Fibroblast of gingiva (primary cell): Measurements from ENCODE around the gene RUNDC3A.

Experiments
- DNase-seq: peaks from one replicate; pipeline ENCODE4 v3.0.0-alpha.2; 2011; ENCODE audit warnings: low read depth

The RUNDC3A gene

DNA sequence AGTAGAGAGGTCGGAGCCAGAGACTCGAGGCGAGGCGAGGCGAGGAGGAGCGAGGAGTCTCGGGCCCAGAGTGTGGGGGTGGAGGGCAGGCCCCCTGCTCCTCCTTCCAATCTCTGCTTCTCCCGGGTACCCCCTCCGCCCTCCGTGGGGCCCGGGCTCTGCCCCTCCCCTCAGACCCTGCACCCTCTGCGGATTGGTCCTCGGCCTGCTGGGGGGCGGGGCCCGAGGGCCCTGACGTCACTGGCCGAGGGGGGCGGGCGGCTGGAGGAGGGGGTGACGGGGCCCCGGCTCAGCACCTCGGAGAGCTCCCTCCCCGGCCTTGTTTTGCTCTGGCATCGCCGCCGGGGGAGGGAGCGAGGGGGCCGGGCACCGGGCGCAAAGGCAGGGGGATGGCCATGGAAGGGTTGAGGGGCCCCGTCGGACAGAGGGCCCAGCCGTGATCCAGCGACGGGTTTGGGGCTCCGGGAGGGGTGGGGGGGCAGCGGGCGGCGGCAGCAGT lies at the start of gene RUNDC3A:
TSS of gene RUNDC3A (plus strand) at position 282 of the 499 bp plus-strand sequence. CDS start 232 bp downstream, outside the sequence.
- DNase-seq, result peak; percentile 59

DNA sequence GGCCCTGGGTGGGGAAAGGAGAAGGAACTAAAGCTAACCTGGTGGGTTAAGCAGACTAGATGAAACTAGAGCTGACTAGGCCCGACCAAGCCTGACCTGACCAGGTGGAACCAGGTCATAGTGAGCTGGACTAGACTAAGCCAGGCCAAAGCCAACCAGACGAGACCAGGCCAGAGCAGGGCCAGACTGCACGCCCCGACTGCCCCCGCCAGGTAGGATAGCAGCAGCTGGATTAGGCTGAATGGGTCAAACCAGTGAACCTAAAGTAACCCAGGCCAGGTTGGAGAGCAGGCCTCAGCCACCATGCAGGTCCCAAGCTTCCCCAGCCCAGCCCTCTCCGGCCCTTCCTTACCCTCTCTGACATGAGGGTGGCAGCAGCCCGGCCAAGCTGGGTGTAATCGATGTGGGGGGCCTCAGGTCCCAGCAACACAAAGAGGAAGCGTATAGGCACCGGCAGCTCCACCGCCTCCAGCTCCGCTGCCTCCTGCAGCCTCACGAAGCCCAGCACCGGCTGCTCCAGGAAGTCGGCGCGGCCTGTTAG lies 49.5 kb upstream of the RUNDC3A start:
- no peak for DNase-seq

DNA sequence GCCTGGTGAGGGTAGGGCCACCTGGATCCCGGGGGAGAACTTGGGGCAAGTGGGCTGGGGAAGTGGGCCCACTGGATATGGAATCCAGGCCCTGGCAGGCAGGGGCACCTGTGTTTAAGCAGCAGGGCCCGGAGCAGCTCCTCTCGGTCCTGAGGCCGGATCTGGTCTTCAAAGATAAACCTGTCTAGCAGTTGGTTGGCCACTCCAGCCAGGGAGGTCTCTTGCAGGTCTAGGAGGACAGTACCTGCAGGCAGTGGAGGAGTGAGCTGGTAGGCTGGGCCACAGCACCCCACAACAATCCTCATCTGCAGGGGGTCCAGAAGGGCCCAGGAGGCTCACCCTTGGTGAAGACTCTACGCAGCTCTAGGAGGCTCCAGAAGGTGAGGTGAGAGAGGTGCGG lies 48.1 kb upstream of the RUNDC3A start:
- DNase-seq, result no peak

DNA sequence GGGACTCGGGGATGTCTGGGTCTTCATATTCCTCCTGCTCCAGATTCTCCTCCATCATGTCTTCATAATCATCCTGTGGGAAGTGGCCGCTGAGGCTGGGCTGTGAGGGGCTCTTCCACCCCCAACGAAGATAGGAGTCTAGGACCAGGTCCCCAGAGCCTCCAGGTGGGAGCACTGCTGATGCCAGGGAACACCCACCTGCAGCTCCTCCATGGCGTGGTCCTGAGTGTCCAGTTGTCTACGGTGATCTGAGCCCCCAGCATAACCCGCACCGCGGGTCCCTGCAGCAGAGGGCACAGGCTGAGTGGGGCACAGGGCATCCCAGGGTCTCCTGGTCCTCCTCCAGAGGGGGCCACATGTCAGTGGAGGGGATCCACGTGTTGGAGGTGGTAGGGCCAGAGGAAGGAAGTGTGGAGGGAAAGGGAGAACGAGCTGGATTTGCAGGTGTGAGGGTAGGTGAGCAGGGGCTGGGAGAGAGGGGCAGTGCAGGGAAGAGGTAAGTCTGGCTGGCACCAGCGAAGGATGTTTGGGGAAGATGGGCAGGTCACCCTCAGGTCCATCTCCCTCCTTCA lies 45.7 kb upstream of the RUNDC3A start:
- DNase-seq, result no peak

DNA sequence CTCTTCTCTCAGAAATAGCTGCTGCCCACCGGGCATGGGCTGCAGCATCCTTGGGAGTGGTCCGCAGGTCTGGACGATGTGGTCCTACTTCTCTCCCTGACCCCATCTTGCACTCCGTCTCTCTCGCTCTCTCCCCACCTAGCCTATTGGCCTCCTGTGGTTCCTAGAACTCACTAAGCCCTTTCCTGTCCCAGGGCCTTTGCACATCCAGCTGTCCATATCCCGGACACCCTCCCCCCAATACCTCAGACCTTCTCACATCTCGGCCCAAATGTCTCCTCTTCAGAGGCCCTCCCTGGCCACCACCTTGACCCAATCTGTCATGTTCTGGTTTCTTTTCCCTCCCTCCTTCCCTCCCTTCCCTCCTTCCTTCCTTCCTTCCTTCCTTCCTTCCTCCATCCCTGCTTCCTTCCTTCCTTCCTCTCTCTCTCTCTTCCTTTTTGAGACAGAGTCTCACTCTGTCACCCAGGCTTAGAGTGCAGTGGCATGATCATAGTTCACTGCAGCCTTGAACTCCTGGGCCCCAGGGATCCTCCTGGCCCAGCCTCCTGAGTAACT lies 45.0 kb upstream of the RUNDC3A start:
- DNase-seq, result no peak

DNA sequence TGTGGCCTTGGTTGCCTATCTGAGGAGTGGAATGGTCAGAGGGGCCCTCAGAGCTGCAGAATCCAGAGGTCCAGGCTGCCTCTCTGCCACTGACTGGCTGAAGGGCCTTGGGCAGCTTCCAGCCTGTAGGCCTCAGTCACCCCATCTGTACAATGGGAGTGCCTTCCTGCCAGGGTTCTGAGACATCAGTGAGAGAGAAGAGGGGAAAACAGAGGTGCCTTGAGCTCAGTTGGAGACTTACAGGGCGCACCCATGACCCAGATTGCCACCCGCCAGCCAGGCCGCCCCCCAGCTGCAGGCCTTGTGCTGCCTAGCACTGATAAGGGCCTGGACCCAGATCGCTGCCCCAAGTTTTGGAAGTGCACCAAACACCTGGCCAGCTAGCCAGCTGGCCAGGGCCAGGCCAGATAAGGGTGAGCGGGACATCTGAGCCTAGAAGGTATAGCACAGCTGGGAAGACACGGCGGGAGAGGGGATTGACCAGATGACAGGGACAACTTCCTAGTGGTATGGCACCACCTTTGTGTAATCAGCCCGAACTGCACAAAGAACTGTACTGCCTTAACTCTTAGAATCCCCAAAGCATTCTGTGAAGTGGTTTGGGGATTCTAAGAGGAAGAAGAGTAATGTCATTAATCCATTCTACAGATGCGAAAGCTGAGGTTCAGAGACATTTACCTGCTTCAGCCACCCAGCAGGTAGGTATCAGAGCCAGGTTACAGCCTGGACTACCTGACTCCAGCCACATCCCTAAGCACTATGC lies 41.8 kb upstream of the RUNDC3A start:
- no peak for DNase-seq

DNA sequence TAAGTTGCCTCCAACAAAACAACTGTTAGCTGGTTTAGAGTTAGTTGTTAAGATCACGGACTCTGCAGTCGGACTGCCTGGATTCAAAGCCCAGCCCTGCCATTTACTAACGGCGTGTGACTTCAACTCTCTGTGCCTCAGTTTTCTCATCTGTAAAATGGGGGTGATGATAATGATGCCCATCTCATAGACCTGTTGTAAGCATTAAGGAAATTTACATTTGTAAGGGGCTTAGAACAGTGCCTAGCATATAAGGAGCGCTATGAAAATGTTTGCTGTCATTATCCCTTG lies 41.3 kb upstream of the RUNDC3A start:
- no peak for DNase-seq

DNA sequence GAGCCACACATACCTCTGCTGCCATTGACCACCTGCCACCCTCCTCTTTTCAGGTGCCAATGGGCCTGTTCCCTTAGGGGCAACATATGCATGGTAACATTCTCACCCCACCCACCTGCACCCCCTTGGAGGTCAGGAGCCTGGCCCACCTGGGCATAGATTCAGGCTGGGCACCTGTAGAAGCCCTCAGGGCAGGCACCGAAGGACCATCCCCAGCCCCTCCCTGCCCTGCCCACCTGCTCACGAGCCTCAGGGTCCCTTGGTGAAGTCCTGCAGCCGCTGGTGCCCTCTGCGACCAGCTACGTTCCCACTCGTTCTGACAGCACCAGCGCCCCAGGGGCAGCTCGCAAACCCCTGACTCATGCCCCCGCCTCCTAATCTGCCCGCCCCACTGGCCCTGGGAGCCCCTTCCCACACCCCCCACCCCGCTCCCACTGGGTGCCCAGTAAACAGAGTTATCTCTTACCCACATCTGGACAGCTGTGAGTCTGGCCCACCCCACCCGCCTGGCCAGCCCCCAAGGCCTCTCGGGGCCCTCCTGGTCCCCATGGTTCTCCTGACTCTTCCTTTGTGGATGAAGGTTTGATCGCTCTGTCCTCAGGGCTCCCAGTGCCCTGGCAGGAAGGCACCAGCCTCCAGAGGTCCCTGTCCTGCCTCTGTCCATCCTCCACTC lies 40.4 kb upstream of the RUNDC3A start, which contains the start of gene SLC4A1:
TSS of gene SLC4A1 (minus strand) at position 318 of the 673 bp plus-strand sequence. CDS start 5,269 bp downstream, outside the sequence.
- no peak for DNase-seq

DNA sequence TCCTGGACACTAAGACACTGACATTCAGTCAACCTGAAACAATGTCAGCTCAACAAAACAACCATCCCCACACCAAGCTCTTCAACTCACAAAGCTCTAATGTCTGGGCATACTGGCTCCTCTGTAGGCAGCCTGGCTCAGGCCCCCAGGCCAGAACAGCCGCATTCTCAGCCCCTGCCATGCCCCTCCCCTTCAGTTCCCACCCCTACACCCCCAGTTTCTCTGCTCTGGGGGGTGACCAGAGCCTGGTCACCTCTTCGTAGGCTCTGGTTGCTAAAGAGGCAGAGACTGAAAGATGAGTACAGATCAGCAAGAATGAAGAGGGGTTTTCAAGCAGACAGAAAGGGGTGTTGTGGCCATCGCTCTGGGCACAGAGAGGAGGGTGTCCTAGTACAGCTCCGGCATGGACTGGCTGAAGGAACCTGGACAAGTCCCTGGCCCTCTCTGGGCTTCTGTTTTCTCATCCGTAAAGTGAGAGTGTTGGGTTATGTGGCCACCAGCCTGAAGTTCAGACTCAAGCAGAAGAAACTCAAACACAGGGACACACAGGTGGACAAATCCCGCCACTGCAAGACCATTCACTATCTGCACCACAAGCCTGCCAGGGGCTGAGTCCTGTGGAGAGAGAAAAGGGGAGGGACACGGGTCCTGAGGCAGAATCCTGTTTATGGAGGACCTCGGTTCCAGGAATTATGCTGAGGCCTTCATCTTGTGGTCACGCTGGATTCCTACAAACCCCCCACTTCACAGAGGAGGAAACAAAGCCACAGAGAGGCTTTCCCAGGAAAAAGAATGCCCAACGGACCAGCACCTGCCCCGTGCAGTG lies 39.5 kb upstream of the RUNDC3A start:
- no peak for DNase-seq

DNA sequence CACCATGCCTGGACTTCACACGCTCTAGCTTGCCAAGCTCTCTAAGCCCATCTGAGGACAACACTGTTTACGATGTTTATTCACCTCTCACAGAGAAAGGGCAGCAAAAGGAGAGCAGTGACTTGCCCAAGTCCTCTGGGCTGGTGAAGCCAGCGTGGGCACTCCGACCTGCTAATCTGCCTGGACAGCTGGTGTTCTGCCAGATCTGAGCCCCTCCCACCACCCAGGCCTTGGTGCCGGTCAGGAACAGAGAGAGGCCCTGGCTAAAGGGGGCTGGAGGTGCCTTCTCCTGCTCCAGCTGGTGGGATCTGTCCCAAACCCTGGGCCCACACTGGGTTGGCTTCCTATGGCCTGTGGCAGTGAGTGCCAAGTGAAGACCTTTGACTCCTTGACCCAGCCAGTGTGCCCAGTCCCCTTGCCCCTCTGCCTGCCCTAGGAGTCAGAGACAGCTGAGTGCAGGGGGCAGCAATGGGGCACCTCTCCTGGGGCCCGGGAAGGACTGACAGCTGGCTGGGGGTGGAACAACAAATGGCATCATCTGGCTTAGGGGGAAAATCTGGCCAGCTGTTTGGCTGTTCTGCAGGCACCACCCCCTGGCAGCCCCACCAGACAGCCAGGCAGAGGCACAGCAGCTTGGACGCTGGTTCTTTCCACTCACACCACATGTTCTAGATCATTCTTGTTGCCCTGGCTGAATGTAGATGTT lies 38.7 kb upstream of the RUNDC3A start:
- no peak for DNase-seq

DNA sequence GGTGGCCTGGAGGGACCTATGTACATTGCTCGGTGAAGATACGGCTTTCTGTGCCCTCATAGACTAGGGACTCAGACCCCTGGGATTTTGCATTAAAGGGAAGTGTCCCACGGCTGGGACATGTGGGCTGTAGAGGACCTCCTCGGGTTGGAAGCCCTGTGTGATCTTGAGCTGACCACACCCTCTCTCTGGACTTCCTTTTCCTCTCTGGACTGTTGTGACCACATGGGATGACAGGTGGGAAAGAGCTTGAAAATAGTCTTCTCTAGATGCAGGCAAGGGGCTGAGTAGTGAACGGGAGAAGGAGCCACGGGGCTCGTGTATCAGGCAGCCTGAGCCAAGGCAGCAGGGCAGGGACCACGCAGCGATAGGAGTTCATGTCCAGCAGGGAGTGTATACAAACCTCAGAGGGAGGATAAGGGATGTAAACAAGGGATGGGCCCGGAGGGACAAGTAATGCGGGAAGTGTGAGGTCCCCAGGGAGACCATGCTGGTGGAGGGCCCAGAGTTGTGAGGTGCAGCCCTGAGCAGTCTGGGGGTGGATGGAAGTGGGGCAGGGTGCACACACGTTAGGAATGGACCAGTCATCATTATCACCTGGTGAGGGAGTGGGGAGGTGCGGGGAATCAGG lies 36.0 kb upstream of the RUNDC3A start:
- no peak for DNase-seq

DNA sequence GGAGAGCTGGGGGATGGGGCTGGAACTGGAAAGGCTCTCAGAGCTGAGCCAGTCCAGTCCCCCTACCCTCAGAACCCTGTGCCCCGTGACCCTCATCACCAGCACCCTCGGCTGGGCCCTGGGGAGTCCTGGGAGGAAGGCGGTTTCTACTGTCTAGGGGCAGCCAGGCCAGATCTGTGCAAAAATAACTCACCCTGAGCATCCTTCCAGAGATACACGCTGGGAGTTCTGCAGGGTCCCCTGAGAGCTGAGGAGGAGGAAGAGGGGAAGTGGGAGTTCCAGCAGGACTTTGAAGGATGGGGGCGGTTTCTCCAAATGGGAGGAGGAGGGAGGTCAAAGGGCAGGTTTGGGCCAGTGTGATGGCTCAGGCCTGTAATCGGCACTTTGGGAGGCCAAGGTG lies 35.4 kb upstream of the RUNDC3A start:
- DNase-seq, result no peak

DNA sequence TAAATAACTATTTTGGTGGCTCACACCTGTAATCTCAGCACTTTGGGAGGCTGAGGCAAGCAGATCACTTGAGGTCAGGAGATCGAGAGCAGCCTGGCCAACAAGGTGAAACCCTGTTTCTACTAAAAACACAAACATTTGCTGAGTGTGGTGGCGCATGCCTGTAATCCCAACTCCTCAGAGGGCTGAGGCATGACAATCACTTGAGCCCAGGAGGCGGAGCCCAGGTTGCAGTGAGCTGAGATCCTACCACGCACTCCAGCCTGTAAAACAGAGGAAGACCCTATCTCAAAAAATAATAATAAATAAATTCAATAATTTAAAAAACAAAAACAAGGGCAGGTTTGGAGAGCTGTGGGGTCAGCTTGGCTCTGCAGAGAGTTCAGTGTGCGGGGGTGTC lies 34.8 kb upstream of the RUNDC3A start:
- DNase-seq, result no peak

DNA sequence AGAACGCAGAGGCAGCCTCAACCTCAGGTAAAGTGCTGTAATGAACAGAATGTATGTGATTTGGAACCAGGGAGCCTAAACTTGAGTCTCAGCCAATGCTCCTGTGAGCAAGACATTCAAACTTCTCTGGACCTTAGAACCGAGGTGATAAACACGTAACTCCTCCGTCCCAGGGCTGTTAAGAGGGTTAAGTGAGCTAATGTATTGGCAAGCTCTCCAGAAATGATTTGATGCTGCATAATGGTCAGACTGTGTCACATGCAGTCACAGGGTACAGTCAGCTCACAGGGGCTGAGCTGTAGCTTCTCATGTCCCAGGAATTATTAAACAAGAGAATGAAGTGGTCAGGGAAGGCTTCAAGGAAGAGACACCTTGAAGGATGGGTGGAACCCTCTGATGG lies 30.4 kb upstream of the RUNDC3A start:
- DNase-seq, result no peak

DNA sequence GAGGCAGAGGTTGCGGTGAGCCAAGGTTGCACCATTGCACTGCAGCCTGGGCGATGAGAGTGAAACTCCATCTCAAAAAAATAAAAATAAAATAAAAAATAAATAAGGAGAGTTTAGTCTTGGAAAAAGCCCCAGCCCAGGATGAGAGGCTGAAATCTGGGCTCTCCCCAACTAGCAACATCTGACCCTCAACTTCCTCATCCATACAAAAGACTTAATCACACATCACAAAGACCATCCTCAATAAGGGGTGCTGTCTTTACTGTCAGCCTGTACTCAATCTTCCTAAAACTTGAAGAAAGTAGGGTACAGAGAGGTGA lies 29.1 kb upstream of the RUNDC3A start:
- no peak for DNase-seq

DNA sequence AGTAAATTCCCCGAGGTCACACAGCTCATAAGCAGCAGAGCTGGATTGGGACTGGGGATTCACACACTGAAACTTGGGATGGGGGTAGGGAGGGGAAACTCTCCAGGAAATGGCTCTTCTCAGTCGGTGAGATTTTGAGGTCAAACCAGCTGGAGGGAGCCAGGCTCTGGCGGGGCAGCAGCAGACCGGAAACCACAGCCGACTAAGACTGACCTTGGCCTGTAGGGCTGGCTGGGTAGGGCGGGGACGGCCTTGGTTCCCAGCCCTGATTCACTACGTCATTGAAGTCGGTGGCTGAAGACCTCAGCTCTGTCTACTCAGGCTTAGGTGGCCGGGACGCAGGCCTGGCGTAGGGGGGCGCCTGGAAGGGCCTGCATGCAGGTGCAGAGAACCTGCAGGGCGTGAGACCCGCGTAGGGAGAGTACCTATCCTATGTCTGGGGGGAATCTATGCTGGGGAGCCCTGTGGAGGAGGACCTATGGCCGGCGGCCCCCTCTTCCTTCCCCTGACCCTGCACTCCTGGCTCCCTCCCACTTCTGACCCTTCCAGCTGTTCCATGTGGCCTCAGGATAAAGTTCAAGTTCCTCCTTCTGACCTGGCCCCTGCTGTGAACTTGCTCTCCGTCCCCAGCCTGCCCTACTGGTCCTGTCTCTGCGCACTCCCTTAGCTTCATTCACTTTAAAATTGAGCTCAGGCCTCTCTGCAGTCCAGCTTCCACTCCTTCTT lies 28.6 kb upstream of the RUNDC3A start:
- peak; percentile 30 for DNase-seq

DNA sequence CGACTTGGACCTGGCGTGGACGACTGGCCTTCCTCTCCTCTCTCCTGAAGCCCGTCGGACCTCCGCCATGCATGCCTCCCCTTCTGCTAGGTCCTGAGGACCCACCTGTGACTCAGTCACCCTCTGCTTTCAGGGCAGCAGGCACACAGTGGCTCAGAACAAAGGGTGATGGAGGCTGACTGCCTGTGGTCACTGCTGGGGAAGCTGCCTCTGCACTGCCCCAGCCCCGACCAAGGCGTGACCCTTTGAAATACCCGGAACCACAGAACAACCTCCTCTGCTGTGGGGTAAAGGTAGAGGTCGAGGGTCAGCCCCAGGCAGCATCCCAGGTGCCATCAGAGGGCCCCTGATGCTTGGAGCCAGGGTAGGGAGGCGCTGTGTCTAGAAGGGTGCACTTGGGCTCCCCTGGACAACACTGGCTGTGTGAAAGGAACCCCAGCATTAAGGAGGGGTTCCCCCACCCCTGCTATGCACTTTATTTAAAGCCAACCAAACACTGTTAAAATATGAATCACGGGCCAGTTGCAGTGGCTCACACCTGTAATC lies 27.9 kb upstream of the RUNDC3A start:
- no peak for DNase-seq

DNA sequence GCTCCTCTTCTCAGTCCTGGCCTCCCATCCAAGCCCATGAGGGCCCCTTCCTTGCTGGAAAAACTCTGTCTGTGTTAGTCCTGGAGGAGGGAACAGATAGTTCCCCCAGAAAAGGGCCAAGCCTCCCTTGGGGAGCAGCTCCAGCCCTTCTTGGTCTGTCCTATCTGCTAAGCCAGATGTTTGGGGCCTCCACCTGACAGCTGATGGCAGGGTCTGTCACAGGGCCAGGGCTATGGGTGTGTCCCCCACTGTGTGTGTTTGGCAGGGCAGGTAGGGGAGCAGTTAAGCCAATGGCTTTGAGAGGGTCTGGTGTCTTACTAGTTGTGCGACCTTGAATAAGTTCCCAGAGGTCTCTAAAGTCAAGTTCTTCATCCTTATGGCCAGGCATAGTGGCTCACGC lies 26.8 kb upstream of the RUNDC3A start:
- DNase-seq, result no peak

DNA sequence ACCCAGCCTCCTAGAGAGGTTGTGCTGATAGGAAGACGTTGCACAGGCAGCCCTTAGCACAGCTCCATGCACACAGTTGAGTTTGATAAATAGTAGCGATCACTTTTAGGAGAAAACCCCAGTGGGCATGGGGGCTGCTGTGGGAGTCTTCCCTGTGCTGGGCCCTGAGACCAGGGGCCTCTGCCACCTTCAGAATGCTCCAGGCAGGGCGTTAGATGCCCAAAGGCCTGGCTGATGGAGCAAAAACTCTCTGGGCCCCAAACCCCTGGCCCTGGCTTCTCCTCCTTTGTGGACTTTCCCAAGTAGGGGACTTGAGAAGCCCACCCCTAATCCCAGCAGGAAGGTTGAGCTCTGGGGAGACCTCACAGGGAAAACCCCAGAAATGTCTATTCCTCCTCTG lies 26.1 kb upstream of the RUNDC3A start:
- no peak for DNase-seq
